HL-60 (cell line): ENCODE results near the gene KSR2.

ENCODE experiments used
- GABPA ChIP-seq: IDR thresholded peaks from 2 replicates; pipeline ENCODE4 v1.6.1; 2012; ENCODE audit warnings: low read depth
- POLR2AphosphoS5 ChIP-seq: IDR thresholded peaks from 2 replicates; pipeline ENCODE4 v1.6.1; 2012; ENCODE audit warnings: low read depth
- SPI1 ChIP-seq: IDR thresholded peaks from 2 replicates; pipeline ENCODE4 v1.6.1; 2012; ENCODE audit warnings: low read depth, mild to moderate bottlenecking, borderline replicate concordance
- TF ChIP-seq, protein P1 (sequence below): IDR thresholded peaks from one replicate; pipeline ENCODE4 v1.5.1; 2011; ENCODE audit warnings: low read length, control low read depth, inconsistent platforms; ENCODE audit not compliant: insufficient read depth

DNA sequence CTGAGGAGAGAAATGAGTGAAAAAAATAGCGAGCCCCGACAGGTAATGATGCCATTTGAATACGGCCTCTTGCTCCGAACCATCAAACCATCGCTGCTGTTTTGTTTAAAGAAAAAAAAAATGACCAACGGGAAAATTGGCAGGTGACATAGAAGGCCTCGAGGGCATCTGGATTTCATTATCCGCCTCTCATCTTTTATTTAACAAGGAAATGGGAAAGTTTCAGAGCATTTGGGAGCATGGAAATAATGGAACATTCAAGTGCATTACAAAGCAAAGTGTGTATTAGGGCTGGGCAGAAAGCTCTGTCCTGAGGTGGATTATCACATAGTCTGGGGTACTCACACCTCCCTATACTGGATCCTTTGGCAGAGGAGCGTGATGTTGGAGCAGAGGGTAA, 258.7 kb downstream of the KSR2 start:
- TF ChIP-seq POLR2AphosphoS5 (no peak), GABPA (no peak), SPI1 (no peak)
- TF ChIP-seq, protein P1, sequence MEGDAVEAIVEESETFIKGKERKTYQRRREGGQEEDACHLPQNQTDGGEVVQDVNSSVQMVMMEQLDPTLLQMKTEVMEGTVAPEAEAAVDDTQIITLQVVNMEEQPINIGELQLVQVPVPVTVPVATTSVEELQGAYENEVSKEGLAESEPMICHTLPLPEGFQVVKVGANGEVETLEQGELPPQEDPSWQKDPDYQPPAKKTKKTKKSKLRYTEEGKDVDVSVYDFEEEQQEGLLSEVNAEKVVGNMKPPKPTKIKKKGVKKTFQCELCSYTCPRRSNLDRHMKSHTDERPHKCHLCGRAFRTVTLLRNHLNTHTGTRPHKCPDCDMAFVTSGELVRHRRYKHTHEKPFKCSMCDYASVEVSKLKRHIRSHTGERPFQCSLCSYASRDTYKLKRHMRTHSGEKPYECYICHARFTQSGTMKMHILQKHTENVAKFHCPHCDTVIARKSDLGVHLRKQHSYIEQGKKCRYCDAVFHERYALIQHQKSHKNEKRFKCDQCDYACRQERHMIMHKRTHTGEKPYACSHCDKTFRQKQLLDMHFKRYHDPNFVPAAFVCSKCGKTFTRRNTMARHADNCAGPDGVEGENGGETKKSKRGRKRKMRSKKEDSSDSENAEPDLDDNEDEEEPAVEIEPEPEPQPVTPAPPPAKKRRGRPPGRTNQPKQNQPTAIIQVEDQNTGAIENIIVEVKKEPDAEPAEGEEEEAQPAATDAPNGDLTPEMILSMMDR, result no peak
